GM21576 (cell line): Measurements from ENCODE around the gene ZBTB20.

Experiments used
- ATAC-seq: cut with Tn5 transposase; IDR thresholded peaks from one replicate; pipeline ENCODE4 v1.9.1; 2021; ENCODE audit warnings: mild to moderate bottlenecking, moderate library complexity; ENCODE audit not compliant: unreplicated experiment

Gene ZBTB20

DNA sequence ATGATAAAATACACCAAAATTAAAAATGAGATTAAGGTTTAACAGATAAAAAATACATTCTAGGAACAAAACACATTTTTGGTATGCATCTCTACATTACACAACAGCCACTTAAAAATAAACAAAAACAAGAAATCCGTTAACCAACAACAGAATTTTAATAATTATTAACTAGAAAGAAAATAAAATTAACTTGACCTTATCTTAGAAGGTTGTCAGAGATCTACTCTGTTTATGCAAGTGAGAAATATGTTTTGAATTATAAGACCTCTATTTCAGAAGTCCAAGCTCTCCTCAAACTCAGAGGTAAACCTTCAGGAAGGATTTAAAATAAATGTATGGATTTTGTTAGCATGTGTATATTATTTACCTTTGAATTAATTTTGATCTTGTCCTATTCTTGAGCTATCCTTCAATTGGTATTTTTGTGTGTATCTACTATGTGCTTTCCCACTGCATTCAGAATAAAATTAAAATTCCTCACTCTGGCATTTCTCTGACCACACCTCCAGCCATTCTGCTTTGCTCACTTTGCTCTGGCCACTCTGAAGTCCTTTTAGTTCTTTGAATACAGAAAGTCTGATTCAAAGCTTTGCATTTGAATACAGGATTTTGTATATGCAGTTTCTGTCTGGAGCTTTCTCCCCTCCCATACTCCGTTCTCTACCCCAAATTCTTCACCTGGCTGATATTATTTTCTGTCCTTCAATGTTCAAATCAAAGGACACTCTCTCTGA lies 352.0 kb downstream of the ZBTB20 start:
- no peak for ATAC-seq

DNA sequence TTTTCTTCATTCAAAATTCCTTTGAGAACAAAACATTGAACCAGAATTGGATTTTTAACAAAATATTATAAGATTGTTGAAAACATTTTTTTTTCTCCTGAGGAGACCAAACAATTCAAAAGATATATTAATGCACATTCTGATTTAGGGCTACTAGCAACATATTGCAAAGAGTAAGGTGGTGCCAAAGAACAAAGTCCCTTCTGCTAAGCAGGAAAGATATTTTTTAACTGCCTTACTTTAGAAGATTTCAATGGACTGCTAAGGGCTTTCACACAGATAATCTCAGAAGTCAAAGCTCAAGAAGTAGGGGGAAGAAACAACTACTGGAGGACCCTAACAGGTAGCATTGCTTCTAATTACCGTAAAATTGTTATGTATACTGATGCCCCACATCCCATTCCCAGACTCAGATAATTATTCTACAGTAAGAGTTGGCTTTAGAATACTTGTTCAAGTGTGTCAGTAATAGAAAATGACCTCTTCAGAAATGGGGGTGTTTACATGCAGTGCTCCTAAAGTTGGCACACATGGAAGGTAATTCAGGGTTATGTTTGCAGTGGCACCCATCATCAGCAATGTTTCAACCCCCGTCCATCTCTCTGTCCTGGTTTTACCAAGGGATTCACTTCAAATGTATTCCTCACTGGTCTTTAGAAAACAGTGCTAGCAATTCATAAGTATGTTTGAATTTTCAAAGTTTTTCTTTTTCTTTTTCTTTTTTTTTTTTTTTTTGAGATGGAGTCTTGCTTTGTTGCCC lies 354.7 kb downstream of the ZBTB20 start:
- ATAC-seq, result no peak

DNA sequence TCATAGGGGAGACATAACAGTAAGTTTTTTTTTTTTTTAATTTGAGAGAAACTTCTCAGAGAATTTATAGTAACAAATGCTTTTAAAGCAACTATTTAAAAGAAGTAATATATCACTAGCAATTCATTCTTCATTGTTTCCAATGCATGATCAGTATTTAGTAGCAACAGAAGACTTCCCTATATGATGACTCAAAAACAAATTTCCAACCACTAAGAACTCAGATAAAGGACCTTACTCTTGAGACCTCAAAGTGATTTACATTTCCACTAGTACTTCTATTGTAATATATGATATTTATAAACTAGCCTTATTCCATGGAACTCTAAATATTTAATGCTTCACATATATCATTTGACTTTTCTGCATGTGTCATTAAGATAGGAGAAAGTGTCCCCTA lies 356.3 kb downstream of the ZBTB20 start:
- no peak for ATAC-seq

DNA sequence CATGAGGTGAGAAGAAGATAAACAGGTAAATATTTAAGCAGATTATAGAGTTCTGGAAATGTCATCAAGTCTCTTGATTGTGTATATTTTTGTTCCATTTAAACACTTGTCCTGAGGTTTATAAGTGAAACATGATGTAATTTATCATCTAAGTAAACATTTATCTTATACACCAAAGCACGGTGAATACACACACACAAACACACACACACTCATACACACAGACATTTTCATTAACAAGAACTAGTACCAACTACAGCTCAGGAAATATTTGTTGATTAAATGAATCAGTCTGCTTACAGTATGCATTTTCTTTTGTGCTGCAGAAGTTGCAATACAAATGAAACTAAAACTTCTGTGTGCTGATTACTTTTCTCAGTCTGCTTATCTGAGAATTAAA lies 357.3 kb downstream of the ZBTB20 start:
- no peak for ATAC-seq

DNA sequence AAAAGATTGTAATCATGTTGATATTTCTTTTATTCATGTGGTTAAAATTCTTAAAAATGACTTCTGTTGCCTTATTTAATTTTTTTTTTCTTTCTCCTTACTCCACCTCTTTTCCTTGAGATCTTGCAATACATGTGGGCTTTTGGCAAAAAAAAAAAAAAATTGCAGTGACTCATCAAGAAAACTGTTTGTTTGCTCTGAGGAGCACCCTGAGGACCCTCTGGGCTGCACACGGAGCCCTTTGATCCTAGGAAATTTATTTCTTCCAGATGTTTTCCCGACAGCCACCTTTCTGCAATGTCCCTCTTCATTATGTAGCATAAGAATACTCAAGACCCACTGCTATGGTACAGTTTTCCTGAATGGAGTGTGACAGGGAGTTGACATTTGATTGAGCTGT lies 371.7 kb downstream of the ZBTB20 start:
- no peak for ATAC-seq

DNA sequence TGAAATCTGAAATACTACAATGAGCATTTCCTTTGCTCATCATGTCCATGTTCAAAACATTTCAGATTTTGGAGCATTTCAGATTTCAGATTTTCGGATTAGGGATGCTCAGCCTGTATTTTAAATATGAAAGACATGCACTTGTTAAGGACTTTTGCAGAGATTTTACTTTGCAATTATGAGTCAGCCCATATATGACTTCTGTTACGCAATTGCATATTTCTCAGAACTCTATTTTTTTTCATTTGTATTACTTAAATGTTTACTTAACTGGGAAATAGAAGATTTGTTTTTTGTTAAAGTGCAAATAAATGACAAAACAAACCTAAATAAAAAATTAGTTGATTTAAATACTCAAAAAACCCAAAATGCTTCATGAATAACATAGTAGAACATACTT lies 376.2 kb downstream of the ZBTB20 start:
- ATAC-seq, result no peak

DNA sequence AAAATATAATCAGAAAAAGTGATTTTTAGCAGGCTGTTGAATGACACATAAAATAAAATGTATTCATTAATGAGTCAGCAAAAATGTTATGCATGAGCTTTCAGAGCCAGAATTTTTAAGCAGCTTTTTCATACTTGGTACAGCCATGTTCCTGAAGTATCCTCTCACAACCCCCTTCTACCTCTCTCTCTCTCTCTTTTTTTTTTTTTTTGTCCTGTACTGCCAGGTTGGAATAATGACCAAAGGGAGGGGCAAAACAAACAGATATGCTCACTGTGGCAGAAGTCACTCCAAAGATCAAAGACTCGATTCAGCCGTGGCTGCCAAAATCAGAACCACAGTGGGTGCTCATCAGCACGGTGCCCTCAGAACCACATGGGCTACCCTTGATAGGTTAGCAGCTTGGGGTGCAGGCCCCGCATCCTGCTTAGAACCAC lies 383.0 kb downstream of the ZBTB20 start:
- ATAC-seq, result no peak

DNA sequence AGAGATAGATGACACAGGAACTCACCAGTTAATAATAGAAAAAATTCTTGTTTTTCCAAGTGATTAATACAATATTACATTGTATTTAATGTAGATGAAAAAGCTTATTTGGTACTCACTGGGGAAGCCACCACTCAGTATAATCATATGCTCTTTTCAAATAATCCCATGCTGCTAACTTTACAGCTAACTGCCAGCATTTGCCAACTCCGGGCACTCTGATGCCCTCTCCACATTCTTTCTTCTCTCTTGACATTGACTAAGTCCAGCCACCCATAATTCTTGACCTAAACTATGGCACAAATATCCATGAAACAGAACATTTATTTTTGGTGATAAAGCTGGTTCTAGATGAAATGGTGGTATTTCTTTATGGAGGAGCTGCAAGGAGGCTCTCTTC lies 384.9 kb downstream of the ZBTB20 start:
- no peak for ATAC-seq

DNA sequence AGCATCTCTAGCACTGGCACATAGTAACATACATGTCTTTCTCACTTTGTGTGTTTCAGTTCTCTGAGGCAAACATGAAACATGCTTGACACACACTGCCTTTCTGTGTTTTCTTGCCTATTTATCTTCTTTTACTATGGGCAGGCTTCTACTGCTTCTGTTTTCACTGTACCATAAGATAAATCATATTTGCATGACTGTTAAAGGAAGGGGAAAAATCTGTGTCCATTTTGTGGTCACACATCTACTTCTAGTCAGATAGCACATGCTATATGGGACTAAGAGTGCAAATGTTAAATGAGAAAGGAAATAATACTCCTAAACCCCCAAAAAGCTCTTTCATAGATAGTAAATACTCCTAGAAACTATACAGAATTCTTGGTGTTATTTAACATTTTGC lies 386.4 kb downstream of the ZBTB20 start:
- no peak for ATAC-seq

DNA sequence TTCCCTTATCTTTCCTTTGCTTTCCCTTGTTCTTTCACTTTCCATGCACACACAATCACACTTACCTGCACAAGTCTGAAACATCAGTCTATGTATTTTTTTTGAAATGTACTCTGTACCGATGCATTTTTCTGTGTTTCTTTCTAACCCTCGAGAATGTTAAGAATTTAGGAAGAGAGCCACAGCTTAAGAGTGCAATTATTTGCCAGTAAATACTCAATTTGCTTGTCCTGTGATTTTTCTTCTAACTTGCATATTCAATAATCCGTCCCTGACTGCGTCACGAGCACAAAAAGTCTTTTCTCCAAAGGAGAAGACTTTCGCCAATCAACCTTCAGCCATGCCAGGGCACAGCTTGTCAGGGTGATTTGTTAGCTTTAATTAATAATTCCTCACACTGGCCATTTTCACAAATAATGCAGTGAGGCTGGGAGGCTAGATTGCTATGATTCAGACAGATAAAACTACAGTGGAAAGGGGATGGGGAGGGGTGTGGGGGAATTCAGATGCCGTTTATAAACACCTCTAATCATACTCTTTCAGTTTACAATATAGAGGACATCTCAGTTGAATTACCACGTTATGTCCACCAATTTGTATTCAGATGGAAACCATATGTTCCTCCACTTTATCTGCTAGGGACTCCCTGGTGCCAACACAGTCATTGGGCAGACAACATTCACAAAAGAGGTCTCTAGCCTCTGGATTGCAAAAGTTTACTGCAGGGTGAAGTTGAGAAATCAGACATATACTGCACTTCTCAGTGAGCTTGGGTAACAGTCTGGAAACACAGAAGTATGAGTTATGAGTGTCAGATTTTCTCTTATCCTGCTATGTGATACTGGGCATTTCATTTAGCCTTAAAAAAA lies 388.0 kb downstream of the ZBTB20 start:
- ATAC-seq, result no peak

DNA sequence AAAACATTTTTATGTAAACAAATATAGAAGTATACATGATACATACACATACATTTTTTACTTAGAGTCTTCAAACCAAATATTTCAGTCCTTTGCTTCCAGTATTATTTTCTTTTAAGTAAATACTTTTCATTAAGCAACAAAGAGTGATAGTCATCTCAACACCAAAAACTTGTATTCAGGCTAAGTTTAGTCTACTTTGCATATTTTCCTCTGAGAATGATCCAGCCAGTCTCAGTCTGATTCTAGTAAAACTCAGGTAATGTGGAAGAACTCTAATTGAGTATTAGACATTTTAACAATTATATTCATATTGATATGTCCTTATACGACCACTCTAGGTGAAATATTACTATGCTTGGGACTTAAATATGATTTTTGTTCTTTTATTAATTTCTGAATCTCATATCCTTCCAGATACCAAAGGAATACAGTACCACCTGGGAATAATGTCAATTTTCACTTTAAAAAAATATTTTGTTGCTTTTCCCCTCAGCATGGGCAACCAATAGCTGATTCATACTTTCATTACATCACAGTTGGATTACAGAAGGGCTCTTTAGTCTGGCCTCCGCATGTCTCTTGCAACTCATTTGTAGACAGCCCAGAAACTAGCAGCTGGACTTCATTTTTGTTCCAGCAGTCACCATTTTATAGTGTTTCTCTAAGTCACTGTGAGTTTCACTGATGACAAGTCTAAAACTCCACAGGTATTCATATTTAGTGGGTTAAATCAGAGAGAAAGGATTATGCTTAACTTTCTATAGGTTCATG lies 390.4 kb downstream of the ZBTB20 start:
- peak; percentile 85 for ATAC-seq

DNA sequence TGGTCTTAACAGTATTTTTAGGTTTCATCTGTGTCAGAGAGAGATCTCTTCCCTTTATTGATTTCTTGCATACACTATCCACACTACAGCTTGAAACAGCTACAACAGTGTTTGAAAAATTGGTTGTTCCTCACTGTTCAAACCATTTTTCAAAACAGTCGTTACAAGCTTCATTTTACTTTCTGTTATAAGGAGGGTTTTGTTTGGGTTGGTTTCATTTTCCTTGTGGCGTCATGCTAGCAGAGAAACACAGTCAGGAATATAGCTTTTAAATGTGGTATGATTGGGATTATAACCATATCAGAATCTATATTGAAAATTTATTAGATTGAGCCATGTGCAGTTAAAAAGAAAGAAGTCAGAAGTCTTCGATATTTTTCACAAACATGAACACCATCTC lies 400.6 kb downstream of the ZBTB20 start:
- ATAC-seq, result peak; percentile 59

DNA sequence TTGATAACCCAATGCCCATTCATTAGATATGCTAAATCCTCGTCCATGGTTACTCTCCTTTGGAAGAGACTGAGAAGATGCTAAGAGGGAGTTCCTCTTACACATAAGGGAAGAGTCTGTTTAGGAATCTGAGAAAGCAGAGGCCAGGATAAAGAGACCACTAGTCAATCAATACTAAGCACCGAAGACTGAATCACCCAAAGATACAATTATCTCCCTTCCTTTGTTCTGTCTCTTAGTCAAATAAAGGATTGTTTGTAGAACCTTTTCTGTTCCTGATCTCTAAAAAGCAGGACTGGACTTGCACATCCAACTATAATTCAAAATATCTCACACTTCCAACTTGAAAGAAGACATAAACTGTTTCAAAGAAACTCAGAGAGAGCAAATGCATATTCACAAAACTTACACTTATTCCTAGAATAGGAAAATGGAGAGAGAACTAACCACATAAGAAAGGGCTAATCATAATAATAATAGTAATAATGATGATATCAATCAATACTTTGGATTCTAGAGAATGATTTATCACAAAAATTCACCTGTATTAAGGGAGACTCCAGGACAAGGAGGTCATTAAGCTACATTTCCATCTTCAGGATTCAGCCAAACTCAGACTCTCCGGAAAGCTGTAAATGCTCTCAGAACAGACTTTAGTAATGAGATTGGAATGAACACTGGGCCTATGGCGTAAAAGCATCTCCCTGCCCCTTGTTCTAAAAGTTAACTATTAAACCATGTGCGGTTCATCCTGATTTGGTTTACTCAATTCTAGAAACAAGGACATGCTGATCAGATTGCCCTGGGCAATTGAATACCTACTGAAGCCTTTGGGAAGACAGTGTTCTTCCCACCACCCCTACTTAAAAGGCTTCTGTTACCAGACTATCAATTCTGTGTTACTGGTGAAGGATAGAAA lies 401.5 kb downstream of the ZBTB20 start:
- ATAC-seq, result no peak

DNA sequence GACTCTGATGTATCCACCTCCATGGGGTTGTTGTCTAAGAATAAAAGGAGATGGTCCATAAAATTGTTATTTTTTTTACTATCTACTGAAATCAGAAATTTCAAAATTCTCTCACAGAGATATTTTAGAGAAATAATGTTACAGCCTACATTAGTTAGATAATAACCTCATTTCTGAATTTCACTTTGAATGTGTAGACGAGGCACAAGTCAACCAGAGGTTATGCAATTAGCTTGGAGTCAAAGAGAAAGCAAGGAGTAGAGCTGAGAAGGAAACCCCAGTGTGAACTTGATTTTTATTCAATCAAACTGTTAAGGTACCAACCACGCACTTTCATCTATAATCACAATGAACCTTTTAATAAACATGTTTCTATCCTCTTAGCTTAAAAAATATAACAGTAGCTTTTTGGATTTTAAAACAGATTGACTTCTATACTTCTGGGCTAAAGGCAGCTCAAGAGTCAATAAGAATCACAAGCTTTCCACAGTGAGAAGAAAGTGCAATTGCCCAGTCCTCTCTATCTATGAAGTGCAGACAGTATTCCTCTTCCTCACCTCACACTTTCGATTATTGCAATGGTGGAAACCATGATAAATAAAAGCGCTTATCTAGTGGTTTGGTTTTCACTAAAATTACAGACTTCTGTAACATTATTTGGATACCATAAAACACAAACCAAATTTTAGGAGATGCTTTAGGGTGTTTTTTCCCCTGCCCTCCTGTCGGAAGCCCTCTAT lies 403.2 kb downstream of the ZBTB20 start:
- ATAC-seq, result no peak

DNA sequence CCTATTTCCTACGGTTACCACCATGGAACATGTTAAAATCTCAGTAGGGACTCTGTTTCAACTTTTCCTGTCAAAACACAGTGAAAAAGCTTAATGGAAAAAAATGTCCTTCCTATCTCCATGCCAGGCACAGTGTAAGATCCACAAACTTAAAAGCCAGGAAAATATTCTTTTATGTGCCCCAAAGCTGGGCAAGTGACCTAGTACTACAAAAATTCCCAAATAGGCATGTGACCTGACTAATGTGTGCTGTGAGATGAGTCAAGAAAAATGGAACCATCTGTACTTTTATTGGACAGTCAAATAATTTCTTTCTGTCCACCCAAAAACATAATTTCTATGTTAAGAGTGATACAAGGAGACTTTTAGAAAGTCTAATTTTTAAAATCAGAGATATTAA lies 406.0 kb downstream of the ZBTB20 start:
- ATAC-seq, result no peak

DNA sequence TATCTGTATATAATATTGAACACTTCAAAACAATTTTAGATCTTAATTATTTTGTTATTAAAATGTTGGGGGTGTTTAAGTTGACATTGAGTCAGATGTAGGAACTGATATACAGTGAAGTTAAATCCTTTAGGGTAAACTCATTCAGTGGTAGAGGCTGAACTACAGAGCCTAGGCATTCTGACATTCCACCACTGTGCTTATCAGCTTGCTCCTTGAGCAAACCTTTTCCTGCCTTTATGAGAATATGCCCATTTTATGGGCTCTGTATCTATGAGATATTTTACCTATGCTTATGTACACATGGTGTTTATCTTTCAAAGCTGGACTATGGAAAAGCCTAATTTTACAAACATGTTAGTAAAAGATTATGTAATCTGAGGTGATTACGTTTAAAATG lies 407.5 kb downstream of the ZBTB20 start:
- no peak for ATAC-seq

DNA sequence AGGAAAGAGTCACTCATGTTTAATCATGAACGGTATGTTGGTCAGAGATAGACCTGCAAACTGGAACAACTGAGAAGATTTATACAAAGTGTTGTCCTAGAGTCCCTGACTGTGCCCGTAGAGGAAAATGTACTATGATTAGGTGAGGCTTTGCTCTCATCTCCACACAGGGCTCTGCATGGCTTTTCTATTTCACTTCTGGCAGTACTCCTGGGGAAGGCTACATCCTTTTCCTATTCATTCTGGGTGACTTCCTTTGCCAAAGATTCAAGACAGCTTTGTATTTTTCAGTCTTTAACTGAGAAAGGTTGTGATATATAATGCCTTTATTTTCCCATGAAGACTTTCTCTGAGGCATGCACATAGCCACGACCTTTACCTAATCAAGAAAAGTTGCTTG lies 414.7 kb downstream of the ZBTB20 start:
- no peak for ATAC-seq

DNA sequence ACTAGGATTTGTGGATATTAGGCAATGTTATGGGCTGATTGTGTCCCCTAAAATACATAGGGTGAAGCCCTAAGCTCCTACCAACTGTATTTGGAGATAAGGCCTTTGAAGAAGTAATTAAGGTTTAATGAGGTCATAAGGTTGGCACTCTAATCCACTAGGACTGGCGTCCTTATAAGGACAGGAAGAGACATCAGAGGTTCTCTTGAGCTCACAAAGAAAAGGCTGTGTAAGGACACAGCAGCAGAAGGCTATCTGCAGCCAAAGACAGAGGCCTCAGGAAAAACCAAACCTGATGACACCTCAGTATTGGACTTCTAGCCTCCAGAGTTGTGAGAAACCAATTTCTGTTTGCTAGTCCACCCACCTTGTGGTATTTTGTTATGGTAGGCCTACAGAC lies 416.7 kb downstream of the ZBTB20 start:
- no peak for ATAC-seq

DNA sequence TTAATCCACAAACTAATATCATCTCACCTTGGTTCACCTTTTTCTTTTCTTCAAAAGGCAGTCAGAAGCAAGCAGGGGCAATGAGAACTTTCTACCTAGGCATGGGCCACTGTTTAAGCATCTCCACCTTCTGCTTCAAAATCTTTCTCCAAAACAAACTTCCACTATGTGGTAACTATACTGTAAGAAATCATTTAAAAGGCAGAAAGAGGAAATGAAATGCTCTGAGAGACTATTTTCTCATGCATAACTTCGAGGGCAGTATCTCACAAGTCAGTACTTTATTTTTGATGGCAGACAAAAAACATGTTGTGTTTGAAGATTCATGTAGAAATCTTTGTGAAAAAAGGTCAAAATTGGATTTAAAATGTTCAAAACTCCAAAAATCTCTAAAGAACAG lies 419.7 kb downstream of the ZBTB20 start:
- ATAC-seq, result peak; percentile 64
